CD1c-positive myeloid dendritic cell (primary cell): ENCODE measurements around the gene PSMA6.
A peak's percentile ranks its signal among the peaks of the same experiment; 100 is the strongest.
"Not testable (repeated sequence)": the region's sequence is repeated elsewhere in the genome, so short reads cannot be mapped to it uniquely, and the experiment has no call there.

Experiments used
- DNase-seq: peaks from one replicate; pipeline ENCODE4 v3.0.0-alpha.2; 2016; ENCODE audit errors: extremely low spot score

Gene PSMA6

GRCh38 chr14:35284506-35284905, 7.7 kb upstream of the PSMA6 start:
- DNase-seq: peak; percentile 59

- peak; percentile 90 for DNase-seq
Observed at GRCh38 chr14:35285168-35286002, 6.8 kb upstream of the PSMA6 start.

GRCh38 chr14:35286003-35286600, 6.1 kb upstream of the PSMA6 start:
- DNase-seq: peak; percentile 49

DNA sequence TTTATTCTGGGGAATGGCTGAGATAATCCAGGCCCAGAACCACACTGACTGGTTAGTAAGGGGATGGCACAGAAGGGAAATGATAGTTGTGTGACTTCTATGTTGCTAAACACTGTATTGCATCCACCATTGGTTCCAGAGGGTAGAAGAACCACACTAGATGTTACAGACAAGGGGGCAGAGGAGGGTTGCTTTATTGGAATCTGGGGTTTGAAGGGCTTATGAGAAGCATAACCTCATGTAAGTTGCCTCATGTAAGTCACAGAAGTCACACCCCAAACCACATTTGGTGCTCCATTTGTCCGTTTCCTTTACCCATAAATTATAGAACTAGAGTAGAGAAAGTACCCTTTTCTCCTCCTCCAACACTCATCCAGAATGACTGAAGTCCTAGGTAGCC, 5.5 kb upstream of the PSMA6 start:
- peak; percentile 37 for DNase-seq

DNA sequence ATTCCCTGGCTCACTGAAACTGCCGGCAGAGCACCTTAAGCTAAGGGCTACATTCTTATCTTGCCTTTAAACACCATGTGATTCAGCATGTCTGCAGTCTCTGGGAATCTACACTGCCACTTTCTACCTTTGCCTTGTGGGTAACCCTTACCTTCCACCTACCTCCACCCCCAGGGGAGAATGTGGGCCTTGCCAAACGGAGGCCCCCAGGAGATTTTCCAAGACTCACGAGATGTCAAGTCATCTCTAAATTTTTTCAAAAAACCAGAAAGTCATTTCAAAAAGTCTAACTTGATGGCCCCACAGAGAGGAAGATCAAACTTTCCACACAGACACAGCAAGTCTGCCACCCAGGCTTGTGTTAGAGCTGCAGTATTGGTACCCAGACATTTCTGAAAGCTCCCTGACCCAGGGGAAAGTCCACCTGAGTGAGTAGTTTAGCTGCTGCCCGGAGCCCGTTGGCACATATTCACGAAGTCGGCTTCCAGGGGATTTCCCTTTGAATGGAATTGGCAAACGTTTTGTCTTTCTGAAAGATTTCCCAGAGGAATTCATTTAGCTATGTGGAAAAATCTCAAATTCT, 4.7 kb upstream of the PSMA6 start:
- DNase-seq: peak; percentile 20

GRCh38 chr14:35289623-35290022, 2.6 kb upstream of the PSMA6 start:
- DNase-seq: no peak

GRCh38 chr14:35292770-35293561, 784 bp downstream of the PSMA6 start:
- peak; percentile 43 for DNase-seq

GRCh38 chr14:35295845-35296161, 3.6 kb downstream of the PSMA6 start:
- DNase-seq: no peak

GRCh38 chr14:35296545-35296944, 4.4 kb downstream of the PSMA6 start:
- DNase-seq: peak; percentile 39

GRCh38 chr14:35297706-35298105, 5.5 kb downstream of the PSMA6 start:
- peak; percentile 62 for DNase-seq

- DNase-seq: peak; percentile 58
Observed at GRCh38 chr14:35298351-35298750, 6.2 kb downstream of the PSMA6 start.

- DNase-seq: no peak
Observed at GRCh38 chr14:35299708-35300107, 7.5 kb downstream of the PSMA6 start.

DNA sequence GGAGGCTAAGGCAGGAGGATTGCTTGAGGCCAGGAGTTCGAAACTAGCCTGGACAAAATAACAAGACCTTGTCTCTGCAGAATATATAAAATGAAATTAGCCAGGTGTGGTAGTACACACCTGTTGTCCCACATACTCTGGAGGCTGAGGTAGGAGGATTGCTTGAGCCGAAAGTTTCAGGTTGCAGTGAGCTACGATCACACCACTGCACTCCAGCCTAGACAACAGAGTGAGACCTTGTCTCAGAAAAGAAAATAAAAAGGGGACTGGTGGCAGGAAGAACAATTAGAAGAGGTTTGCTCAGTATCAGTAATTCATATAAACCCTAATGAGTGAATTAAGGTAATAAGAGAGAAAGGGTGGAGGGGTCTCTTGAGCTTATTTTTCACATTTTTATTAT, 8.0 kb downstream of the PSMA6 start:
- no peak for DNase-seq

DNA sequence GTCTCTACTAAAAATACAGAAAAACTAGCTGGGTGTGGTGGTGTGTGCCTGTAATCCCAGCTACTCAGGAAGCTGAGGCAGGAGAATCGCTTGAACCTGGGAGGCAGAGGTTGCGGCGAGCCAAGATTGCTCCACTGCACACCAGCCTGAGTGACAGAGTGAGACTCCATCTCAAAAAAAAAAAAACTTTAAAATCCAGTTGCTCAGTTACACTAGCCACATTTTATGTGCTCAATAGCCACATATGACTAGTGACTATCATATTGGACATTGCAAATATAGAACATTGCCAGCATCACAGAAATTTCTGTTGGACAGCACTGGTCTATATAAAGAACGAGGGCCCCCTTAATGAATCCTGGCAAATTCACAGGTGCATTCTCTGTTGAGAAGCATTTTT, 9.2 kb downstream of the PSMA6 start:
- not testable (repeated sequence) for DNase-seq

DNA sequence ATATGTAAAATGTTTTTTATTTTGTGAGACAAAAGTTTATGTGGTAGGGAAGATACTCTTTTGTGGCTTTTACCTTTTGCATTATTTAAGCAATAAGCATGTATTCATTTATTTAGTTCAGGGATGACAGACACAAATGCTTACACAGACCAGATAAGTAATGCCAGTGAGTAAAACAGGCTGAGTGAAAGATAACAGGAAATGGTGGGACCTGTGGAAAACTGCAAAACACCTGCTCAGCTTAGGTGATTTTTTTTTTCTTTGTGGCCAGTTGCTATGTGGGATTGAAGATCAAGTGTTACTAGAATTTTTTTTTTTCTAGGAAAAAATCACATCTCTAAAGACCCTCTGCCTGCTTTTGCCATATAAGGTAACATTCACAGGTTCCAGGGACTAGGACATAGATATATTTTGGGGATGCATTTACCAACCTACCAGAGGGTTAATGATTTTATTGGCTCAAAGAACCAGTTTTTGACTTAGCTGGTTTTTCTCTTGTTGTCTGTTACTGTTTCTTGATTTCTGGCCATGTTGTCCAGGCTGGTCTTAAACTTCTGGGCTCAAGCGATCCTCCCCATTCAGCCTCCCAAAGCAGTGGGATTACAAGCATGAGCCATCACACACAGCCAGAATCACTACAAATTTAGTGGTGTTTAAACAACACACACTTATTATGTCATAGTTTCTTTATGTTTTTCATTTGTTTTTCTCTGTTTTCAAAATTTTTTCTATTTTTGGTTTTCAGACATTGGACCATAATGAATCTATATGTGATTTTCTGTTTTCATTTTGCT, 9.8 kb downstream of the PSMA6 start:
- no peak for DNase-seq

DNA sequence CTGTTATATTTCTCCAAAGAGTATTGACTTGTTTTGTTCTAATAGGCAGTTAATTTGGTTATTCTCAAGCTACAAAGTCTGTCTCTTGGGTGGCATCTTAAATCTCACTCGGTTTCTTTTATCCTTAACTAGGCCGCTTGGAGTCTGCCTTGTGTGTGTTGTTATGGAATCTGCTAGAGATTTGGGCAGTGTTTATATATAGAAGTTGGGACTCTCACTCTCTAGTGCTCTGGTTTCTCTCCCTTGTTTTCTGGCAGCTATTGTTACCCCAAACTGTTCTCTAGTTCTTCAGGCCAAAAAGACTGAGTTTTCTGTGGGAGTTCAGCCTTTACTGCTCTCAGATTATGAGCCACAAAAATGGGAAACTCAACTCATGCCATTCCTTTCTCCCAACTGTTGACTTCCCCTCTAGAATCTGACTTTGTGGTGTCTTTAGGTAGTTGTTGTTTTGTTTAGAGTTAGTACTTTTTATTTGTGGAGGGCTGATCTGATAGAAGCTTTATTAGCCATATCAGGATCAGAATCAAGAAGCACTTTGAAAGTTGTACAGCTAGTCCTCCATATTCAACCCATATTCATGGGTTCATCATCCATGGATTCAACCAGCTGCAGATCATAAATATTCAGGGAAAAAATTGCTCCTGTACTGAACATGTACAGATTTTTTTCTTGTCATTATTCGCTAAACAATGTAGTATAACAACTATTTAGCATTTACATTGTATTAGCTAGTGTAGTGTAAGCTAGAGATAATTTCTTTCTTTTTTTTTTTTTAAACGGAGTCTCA, 11.2 kb downstream of the PSMA6 start:
- peak; percentile 40 for DNase-seq

- no peak for DNase-seq
Observed at GRCh38 chr14:35304812-35305462, 12.8 kb downstream of the PSMA6 start.

- DNase-seq: no peak
Observed at GRCh38 chr14:35305633-35306032, 13.5 kb downstream of the PSMA6 start.

GRCh38 chr14:35306114-35306513, 13.9 kb downstream of the PSMA6 start:
- no peak for DNase-seq

- no peak for DNase-seq
Observed at GRCh38 chr14:35317820-35318219, 25.6 kb downstream of the PSMA6 start.
